ENCODE measurements around the gene SPPL2B.

- TF ChIP-seq, protein P1, sequence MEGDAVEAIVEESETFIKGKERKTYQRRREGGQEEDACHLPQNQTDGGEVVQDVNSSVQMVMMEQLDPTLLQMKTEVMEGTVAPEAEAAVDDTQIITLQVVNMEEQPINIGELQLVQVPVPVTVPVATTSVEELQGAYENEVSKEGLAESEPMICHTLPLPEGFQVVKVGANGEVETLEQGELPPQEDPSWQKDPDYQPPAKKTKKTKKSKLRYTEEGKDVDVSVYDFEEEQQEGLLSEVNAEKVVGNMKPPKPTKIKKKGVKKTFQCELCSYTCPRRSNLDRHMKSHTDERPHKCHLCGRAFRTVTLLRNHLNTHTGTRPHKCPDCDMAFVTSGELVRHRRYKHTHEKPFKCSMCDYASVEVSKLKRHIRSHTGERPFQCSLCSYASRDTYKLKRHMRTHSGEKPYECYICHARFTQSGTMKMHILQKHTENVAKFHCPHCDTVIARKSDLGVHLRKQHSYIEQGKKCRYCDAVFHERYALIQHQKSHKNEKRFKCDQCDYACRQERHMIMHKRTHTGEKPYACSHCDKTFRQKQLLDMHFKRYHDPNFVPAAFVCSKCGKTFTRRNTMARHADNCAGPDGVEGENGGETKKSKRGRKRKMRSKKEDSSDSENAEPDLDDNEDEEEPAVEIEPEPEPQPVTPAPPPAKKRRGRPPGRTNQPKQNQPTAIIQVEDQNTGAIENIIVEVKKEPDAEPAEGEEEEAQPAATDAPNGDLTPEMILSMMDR (IDR thresholded peaks at IDR 0.05; ENCODE audit: low read depth, low read length, missing input control), result no peak
- no peak for TF ChIP-seq NR2F2 (IDR thresholded peaks at IDR 0.05)
Observed at GRCh38 chr19:2326699-2327360, 1.7 kb upstream of the SPPL2B start.

Measured in liver (tissue), 3 donors.